HG02798 (cell line): ENCODE results near the gene YIPF4.
A peak's percentile ranks its signal among the peaks of the same experiment; 100 is the strongest.
"Not testable (repeated sequence)": the region's sequence is repeated elsewhere in the genome, so short reads cannot be mapped to it uniquely, and the experiment has no call there.

Source experiments
- ATAC-seq: cut with Tn5 transposase; IDR thresholded peaks from one replicate; pipeline ENCODE4 v1.9.1; 2021; ENCODE audit warnings: mild to moderate bottlenecking; ENCODE audit not compliant: unreplicated experiment, poor library complexity

Gene YIPF4

GRCh38 chr2:32363597-32363996 is 85.9 kb downstream of the YIPF4 start:
- peak; percentile 67 for ATAC-seq

- ATAC-seq: not testable (repeated sequence)
Measured at GRCh38 chr2:32364290-32364689, 86.6 kb downstream of the YIPF4 start.

- ATAC-seq: not testable (repeated sequence)
Measured at GRCh38 chr2:32365679-32366078, 88.0 kb downstream of the YIPF4 start.
